WERI-Rb-1 (cell line): ENCODE results near the gene ACER1.
"Not testable (repeated sequence)": the region's sequence is repeated elsewhere in the genome, so short reads cannot be mapped to it uniquely, and the experiment has no call there.

Source experiments
- DNase-seq: peaks from one replicate; pipeline ENCODE4 v3.0.0-alpha.2; 2020
- H3K27ac ChIP-seq: fragments of 250-450 bp; sonication (Bioruptor Pico); 2 replicates; pipeline ENCODE4 v1.5.1; 2020; ENCODE audit warnings: mild to moderate bottlenecking, moderate library complexity
- H3K27me3 ChIP-seq: fragments of 250-450 bp; sonication (Bioruptor Pico); 2 replicates; pipeline ENCODE4 v1.5.1; 2021; ENCODE audit warnings: mild to moderate bottlenecking, low read depth, moderate library complexity; ENCODE audit not compliant: insufficient read depth, severe bottlenecking
- H3K36me3 ChIP-seq: fragments of 250-450 bp; sonication (Bioruptor Pico); 2 replicates; pipeline ENCODE4 v1.5.1; 2020; ENCODE audit warnings: mild to moderate bottlenecking, moderate library complexity
- H3K4me3 ChIP-seq: 2 replicates; pipeline ENCODE4 v1.5.1; 2011; ENCODE audit warnings: low read depth, mild to moderate bottlenecking, control low read depth, low read length
- H3K9me3 ChIP-seq: fragments of 250-450 bp; sonication (Bioruptor Pico); 2 replicates; pipeline ENCODE4 v1.5.1; 2021; ENCODE audit warnings: mild to moderate bottlenecking, moderate library complexity; ENCODE audit not compliant: severe bottlenecking
- TF ChIP-seq, protein P1 (sequence below): IDR thresholded peaks from 2 replicates; pipeline ENCODE4 v1.5.1; 2011; ENCODE audit warnings: low read depth, mild to moderate bottlenecking, control low read depth, inconsistent platforms, low read length

Gene ACER1

GRCh38 chr19:6326815-6327214 is 6.6 kb downstream of the ACER1 start:
- Histone ChIP-seq H3K36me3 (no peaks in the 10 kb centered on the region), H3K27ac (no peak overlapping the region), H3K9me3 (peaks cover 6% of the 10 kb centered on the region), H3K27me3 (no peaks in the 10 kb centered on the region), H3K4me3 (no peak overlapping the region)
- DNase-seq, result no peak
- TF ChIP-seq, protein P1, sequence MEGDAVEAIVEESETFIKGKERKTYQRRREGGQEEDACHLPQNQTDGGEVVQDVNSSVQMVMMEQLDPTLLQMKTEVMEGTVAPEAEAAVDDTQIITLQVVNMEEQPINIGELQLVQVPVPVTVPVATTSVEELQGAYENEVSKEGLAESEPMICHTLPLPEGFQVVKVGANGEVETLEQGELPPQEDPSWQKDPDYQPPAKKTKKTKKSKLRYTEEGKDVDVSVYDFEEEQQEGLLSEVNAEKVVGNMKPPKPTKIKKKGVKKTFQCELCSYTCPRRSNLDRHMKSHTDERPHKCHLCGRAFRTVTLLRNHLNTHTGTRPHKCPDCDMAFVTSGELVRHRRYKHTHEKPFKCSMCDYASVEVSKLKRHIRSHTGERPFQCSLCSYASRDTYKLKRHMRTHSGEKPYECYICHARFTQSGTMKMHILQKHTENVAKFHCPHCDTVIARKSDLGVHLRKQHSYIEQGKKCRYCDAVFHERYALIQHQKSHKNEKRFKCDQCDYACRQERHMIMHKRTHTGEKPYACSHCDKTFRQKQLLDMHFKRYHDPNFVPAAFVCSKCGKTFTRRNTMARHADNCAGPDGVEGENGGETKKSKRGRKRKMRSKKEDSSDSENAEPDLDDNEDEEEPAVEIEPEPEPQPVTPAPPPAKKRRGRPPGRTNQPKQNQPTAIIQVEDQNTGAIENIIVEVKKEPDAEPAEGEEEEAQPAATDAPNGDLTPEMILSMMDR, result no peak

DNA sequence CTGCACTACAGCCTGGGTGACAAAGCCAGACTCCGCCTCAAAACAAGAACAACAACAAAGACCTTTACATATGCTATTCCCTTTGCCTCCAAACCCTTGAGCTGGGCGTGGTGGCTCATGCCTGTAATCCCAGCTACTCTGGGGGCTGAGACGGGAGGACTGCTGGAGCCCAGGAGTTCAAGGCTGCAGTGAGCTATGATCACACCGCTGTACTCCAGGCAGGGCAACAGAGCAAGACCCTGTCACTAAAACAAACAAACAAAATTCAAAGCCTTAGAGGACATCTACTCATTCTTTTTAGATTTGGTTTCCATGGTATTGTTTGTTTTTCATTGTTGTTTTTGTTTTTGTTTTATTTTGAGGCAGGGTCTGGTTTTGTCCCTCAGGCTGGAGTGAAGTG is 7.8 kb downstream of the ACER1 start:
- TF ChIP-seq, protein P1, result no peak
- no peak for DNase-seq
- H3K9me3 ChIP-seq, result peaks cover 6% of the 10 kb centered on the region
- no peaks in the 10 kb centered on the region for H3K27me3 ChIP-seq
- H3K4me3 ChIP-seq, result no peak overlapping the region
- H3K27ac ChIP-seq, result no peak overlapping the region
- no peaks in the 10 kb centered on the region for H3K36me3 ChIP-seq

DNA sequence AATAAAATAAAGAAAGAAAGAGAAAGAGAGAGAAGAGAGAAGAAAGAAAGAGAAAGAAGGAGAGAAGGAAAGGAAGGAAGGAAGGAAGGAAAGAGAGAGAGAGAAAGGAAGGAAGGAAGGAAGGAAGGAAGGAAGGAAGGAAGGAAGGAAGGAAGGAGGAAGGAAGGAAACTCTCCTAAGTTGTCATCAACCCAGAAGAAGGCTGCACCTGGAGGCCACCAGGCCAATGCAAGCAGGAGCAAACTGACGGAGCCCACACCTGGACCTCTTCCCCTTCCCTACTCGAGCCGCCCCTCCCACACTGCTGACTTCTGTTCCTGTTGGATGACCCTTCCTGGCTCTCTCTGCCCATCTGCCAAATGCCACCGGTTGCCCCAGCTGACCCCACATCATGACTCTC is 8.7 kb downstream of the ACER1 start:
- Histone ChIP-seq H3K27ac (no peak overlapping the region), H3K36me3 (no peaks in the 10 kb centered on the region), H3K9me3 (peaks cover 6% of the 10 kb centered on the region), H3K27me3 (no peaks in the 10 kb centered on the region), H3K4me3 (no peak overlapping the region)
- DNase-seq, result no peak
- TF ChIP-seq, protein P1, result no peak

DNA sequence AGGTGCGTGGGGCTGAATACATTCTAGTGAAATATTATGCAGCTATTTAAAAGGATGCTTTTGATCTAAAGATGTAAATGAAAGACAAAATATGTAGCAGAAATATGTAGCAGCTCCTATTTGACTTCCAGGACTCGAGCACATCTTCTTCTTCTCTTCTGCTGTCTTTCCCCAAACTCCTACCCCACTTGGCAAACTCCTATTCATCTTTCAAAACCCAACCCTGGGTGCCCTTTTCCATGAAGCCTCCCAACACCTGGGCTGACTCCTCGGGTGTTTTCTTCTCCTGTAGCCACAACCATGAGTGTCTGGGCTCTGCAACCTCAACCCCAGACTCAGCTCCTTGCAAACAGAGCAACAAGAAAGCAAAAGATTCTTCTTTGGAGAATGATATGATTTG is 11.1 kb downstream of the ACER1 start:
- TF ChIP-seq, protein P1, result no peak
- H3K9me3 ChIP-seq, result peaks cover 6% of the 10 kb centered on the region
- DNase-seq, result no peak
- no peaks in the 10 kb centered on the region for H3K27me3 ChIP-seq
- H3K27ac ChIP-seq, result no peak overlapping the region
- no peaks in the 10 kb centered on the region for H3K36me3 ChIP-seq
- no peak overlapping the region for H3K4me3 ChIP-seq

DNA sequence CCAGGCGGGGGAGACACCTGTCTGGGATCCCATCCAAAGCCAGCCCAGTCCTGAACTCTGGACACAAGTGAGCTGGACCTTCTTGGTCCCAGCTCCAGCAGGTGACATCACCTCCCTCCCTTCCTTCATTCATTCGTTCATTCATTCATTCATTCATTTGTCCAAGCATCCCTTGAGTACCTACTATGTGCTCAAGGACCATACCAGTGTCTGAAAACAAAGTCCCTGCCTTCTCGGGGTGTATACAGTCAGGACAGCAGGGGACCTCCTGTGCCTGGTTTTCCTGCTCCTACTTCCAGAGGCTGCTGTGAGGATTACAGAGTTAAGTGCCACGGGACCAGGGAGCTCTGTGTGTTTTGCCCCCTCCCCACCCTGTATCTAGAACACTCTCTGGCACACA is 14.0 kb downstream of the ACER1 start:
- Histone ChIP-seq H3K9me3 (peaks cover 6% of the 10 kb centered on the region), H3K27ac (no peak overlapping the region), H3K4me3 (no peak overlapping the region), H3K27me3 (no peaks in the 10 kb centered on the region), H3K36me3 (no peaks in the 10 kb centered on the region)
- DNase-seq, result no peak
- TF ChIP-seq, protein P1, result no peak

DNA sequence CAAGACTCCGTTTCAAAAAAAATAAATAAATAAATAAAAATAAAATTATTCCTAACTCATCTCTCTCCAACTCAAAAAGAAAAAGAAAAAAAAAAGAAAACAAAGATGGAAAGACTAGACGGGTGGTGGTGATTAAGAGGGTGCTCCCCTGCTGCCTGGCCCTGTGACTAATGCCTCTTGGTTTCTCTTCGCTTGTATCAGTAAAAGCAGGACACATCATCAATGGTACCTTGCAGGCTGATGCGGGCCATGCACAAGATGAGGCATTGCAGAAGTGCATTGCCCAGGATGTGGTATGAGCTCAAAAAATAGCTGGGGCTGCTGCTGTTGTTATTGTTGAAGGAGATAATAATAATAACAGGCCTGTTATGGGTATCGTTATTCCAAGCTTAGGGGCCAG is 14.6 kb downstream of the ACER1 start:
- TF ChIP-seq, protein P1, result no peak
- Histone ChIP-seq H3K27ac (no peak overlapping the region), H3K27me3 (no peaks in the 10 kb centered on the region), H3K4me3 (no peak overlapping the region), H3K36me3 (no peaks in the 10 kb centered on the region), H3K9me3 (peaks cover 6% of the 10 kb centered on the region)
- DNase-seq, result no peak

DNA sequence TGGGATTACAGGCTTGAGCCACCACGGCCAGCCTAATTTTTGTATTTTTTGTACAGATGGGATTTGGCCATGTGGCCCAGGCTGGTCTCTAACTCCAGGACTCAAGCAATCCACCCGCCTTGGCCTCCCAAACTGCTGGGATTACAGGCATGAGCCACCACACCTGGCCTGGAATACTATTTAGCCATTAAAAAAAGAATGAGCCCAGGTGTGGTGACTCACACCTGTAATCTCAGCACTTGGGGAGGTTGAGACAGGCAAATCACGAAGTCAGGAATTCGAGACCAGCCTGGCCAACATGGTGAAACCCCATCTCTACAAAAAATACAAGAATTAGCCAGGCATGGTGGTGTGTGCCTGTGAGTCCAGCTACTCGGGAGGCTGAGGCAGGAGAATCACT is 17.8 kb downstream of the ACER1 start:
- not testable (repeated sequence) for H3K9me3 ChIP-seq

More for the DNA sequence above, 17.8 kb downstream of the ACER1 start:
- H3K27ac ChIP-seq, DNase-seq, H3K36me3 ChIP-seq, H3K4me3 ChIP-seq, H3K27me3 ChIP-seq: not testable (repeated sequence)
